Measurements from ENCODE around the gene MAGI3. TPM values are rescaled to one million over a fixed set of nuclear protein-coding genes. Genes with fewer than 3 reads are reported as not detected.

The MAGI3 gene
- total RNA-seq, 1 experiment from 2014 or later: 9.7 TPM

DNA sequence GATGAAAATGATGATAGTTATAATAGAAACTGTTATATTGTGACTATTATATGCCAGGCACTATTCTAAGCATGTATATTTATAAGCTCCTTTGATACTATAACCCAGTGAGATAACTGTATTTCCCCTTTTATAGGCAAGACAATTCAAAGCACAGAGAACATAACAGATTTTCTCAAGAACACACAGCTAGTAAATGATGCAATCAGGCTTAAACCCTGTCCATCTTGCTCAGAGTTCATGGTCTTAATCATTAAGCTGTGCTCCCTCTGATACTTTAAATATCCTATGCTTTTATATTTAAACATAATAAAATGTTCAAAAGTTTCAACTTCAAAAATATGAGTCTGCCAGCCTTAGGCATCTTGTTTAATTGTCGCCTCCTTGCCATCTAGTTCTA lies 280.3 kb downstream of the MAGI3 start:
- Histone ChIP-seq H3K4me1 (no peaks in the 10 kb centered on the region), H3K9me3 (replicated peaks) (no peaks in the 10 kb centered on the region), H3K4me3 (no peak overlapping the region), H3K27me3 (no peaks in the 10 kb centered on the region), H3K27ac (no peak overlapping the region), H3K36me3 (no peaks in the 10 kb centered on the region)
- no peak for DNase-seq

- Histone ChIP-seq H3K4me1 (peaks cover 5% of the 10 kb centered on the region), H3K27ac (no peak overlapping the region), H3K4me3 (no peak overlapping the region), H3K27me3 (no peaks in the 10 kb centered on the region), H3K36me3 (no peaks in the 10 kb centered on the region), H3K9me3 (replicated peaks) (no peaks in the 10 kb centered on the region)
- no peak for DNase-seq
These were observed 282.2 kb downstream of the MAGI3 start for GRCh38 chr1:113672491-113672890.

GRCh38 chr1:113674591-113674990 lies 284.3 kb downstream of the MAGI3 start:
- H3K4me1 ChIP-seq: peaks cover 9% of the 10 kb centered on the region
- no peaks in the 10 kb centered on the region for H3K9me3 ChIP-seq (replicated peaks)
- H3K27me3 ChIP-seq: no peaks in the 10 kb centered on the region
- no peak for DNase-seq
- H3K36me3 ChIP-seq: no peaks in the 10 kb centered on the region
- H3K27ac ChIP-seq: no peak overlapping the region
- H3K4me3 ChIP-seq: no peak overlapping the region

DNA sequence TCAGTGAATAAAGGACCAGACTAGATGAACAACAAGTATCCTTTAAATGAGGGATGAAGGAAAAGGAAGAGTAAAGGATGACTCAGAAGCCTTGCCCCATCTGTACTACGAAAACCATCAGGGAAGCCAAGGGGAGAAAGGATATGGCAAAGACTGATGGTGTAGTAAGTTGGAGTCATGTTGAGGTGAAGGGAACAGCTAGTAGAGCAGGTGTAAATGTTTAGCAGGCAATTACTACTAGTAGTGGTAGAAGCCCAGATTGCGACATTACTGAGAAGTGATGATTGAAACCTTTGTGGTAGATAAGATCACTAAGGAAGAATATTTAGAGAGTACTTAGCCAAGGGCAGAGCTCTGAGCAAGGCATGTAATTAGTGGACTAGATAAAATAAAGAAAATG lies 285.0 kb downstream of the MAGI3 start:
- no peaks in the 10 kb centered on the region for H3K9me3 ChIP-seq (replicated peaks)
- H3K4me3 ChIP-seq: no peak overlapping the region
- H3K36me3 ChIP-seq: no peaks in the 10 kb centered on the region
- no peaks in the 10 kb centered on the region for H3K27me3 ChIP-seq
- H3K27ac ChIP-seq: no peak overlapping the region
- H3K4me1 ChIP-seq: peaks cover 9% of the 10 kb centered on the region
- DNase-seq: no peak

DNA sequence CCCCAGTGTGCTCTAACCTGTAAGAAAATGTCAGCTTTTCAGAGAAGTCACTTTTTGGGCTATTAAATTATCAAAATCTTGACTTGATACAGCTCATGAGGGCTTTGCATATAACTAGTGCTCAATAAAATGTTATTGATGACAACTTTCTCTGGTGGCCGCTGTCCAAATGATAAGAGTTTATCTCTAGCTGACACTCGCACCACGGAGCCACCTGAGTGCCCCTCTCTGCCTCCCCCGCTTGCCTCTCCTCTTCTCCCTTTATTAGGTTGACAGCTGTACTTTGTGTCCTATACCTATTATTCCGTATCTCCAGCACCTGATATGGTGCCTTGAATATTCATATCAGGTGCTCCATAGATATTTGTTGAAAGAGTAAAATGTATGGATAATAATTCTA lies 286.2 kb downstream of the MAGI3 start:
- no peaks in the 10 kb centered on the region for H3K9me3 ChIP-seq (replicated peaks)
- H3K4me3 ChIP-seq: no peak overlapping the region
- no peaks in the 10 kb centered on the region for H3K27me3 ChIP-seq
- H3K27ac ChIP-seq: no peak overlapping the region
- DNase-seq: no peak
- H3K4me1 ChIP-seq: peaks cover 9% of the 10 kb centered on the region
- H3K36me3 ChIP-seq: no peaks in the 10 kb centered on the region

DNA sequence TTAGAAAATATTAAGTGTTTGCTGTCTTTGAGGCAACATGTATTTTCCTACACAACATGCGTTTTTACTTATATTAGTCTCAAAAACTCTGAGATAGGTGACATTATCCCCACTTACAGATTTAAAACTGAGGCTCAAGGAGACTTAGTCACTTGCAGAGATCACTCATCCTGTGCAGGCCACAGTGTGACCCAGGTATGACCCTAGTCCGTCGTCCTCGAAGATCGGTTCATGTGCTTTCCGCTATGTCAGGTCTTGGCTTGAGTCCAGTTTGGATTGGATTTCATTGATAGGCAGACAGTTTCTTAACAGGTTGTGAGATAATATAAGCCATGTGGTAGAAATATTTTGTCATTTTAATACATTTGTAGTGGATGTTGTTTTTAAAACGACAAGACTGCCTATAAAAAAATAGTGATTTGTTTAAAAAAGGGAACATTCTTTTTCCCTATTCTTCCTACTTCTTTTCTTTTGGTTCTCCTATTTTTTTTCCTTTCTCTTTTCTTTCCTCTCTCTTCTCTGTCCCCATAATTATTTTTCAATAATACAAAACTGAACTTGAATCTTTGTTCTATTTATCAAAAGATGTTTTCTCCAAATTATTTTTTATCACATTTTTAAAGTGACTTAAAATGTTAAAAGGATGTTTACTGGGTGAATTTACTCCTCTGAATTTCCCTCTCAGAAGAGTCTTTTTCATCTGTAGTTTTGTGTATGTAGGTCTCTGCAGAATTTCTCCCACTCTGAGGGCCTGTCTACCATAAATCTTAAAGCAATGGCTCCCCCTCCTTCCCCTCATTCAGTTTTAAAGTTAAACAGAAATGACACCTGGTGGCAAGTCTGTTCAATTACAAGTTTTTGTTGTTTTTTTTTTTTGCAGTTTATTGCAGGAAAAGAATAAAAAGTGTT lies 287.2 kb downstream of the MAGI3 start:
- Histone ChIP-seq H3K27ac (no peak overlapping the region), H3K4me3 (no peak overlapping the region), H3K36me3 (peaks cover 1% of the 10 kb centered on the region; the same call in 1 of the 2 replicates), H3K4me1 (peaks cover 9% of the 10 kb centered on the region), H3K27me3 (no peaks in the 10 kb centered on the region), H3K9me3 (replicated peaks) (no peaks in the 10 kb centered on the region)
- peak; percentile 43 to 70 for DNase-seq

GRCh38 chr1:113678159-113678469 lies 287.8 kb downstream of the MAGI3 start:
- H3K27me3 ChIP-seq: no peaks in the 10 kb centered on the region
- H3K27ac ChIP-seq: no peak overlapping the region
- H3K4me3 ChIP-seq: no peak overlapping the region
- H3K9me3 ChIP-seq (replicated peaks): no peaks in the 10 kb centered on the region
- H3K4me1 ChIP-seq: peaks cover 9% of the 10 kb centered on the region
- no peak for DNase-seq
- H3K36me3 ChIP-seq: peaks cover 3% of the 10 kb centered on the region; the same call in 1 of the 2 replicates

GRCh38 chr1:113681596-113682337 lies 291.5 kb downstream of the MAGI3 start:
- Histone ChIP-seq H3K4me1 (peaks cover 9% of the 10 kb centered on the region), H3K9me3 (replicated peaks) (no peaks in the 10 kb centered on the region), H3K36me3 (peaks cover 5% of the 10 kb centered on the region; the same call in 1 of the 2 replicates), H3K4me3 (no peak overlapping the region), H3K27me3 (no peaks in the 10 kb centered on the region), H3K27ac (no peak overlapping the region)
- DNase-seq: no peak

DNA sequence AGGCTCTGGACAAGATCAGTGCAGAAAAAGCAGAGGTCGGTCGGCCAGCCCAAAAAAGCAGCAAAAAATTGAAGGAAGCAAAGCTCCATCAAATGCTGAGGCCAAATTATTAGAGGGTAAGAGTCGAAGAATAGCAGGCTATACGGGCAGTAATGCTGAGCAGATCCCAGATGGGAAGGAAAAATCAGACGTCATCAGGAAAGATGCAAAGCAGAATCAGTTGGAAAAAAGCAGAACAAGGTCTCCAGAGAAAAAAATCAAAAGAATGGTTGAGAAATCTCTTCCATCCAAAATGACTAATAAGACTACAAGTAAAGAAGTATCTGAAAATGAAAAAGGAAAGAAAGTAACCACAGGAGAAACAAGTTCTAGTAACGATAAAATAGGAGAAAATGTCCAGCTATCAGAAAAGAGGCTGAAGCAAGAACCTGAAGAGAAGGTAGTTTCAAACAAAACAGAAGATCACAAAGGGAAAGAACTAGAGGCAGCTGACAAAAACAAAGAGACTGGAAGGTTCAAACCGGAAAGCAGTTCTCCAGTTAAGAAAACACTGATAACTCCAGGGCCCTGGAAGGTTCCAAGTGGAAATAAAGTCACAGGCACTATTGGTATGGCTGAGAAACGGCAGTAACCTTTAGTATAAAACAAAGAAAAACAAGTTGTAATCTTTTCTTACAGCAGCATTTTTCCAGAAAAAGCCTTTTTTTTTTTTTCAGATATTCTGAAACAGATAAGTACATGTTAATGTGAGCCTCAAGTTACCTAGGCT lies 293.3 kb downstream of the MAGI3 start:
- no peaks in the 10 kb centered on the region for H3K27me3 ChIP-seq
- H3K27ac ChIP-seq: no peak overlapping the region
- peaks cover 5% of the 10 kb centered on the region; the same call in 1 of the 2 replicates for H3K36me3 ChIP-seq
- no peaks in the 10 kb centered on the region for H3K9me3 ChIP-seq (replicated peaks)
- DNase-seq: no peak
- no peaks in the 10 kb centered on the region for H3K4me1 ChIP-seq
- no peak overlapping the region for H3K4me3 ChIP-seq

GRCh38 chr1:113684153-113684541 lies 293.8 kb downstream of the MAGI3 start:
- Histone ChIP-seq H3K27me3 (no peaks in the 10 kb centered on the region), H3K27ac (no peak overlapping the region), H3K36me3 (peaks cover 5% of the 10 kb centered on the region; the same call in 1 of the 2 replicates), H3K9me3 (replicated peaks) (no peaks in the 10 kb centered on the region), H3K4me3 (no peak overlapping the region), H3K4me1 (no peaks in the 10 kb centered on the region)
- DNase-seq: peak; percentile 27 to 29

DNA sequence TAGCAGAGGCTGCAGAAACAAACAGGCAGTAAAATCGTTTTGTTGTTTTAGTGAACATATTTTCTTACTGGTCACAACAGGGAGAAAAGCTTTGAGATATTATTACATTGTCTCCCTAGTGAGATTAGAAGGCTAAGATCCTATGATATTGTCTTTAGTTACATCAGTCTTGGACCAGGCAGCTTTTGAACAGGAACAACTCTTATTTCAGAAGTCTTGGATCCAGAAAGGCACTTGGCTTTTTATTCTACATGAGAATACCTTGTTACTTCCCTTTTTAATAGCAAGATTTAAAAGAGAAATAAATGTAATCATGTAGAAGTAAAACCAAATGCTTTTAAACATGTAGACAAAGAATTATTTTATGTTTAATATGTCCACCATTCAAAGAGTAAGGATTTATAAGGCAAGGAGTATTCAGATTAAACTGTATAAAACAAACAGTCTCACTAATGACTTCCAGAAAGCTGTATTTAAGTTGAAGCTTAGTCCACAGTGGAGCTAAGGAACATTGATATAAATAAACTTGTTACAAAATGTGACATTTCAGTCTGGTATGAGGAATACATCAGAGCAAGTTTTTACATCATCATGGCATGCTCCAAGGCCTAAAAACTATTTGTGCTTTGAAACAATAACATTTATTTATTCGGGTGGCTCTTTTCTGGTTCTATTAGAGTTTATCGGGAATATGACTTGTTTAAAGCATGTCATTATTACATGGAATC lies 296.7 kb downstream of the MAGI3 start:
- no peaks in the 10 kb centered on the region for H3K27me3 ChIP-seq

DNA sequence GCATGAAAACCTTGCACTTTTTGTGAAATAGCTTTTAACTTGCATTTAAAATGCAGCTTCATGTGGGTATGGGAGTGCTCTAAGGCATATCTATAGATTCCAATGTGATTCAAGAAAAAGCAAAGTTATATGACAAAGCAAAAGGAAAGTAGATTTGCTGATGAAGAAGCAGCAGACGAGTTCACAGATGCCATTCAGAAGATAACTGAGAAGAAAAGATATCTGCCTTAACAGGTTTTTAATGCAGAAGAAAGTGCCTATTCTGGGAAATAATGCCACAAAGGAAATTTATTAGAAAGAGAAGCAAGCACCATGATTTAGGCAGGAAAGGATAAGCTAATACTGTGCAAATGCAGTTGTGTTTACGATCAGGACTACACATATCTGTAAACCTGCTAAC lies 300.9 kb downstream of the MAGI3 start:
- no peak overlapping the region for H3K4me3 ChIP-seq

More for the DNA sequence above, 296.7 kb downstream of the MAGI3 start:
- Histone ChIP-seq H3K27ac (no peak overlapping the region), H3K4me3 (no peak overlapping the region), H3K4me1 (no peaks in the 10 kb centered on the region), H3K9me3 (replicated peaks) (no peaks in the 10 kb centered on the region), H3K36me3 (peaks cover 9% of the 10 kb centered on the region; the same call in 1 of the 2 replicates)
- no peak for DNase-seq

DNA sequence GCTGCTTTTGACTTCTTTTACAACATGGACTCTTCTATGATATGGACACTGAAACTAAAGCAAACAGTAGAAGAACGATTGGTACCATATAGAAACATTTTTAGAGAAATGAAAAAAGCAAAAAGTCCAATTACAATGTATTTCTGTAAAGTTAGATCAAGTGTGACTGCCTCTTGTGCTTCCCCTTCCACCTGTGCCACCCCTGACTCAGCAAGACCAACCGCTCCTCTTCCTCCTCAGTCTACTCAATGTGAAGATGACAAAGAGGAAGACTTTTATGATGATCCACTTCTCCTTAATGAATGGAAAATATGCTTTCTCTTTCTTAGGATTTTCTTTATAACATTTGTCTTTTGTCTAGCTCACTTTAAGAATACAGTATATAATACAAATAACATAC lies 302.0 kb downstream of the MAGI3 start:
- no peaks in the 10 kb centered on the region for H3K27me3 ChIP-seq
- H3K4me3 ChIP-seq: no peak overlapping the region
- no peak for DNase-seq
- peaks cover 21% of the 10 kb centered on the region for H3K36me3 ChIP-seq
- H3K27ac ChIP-seq: no peak overlapping the region
- H3K9me3 ChIP-seq (replicated peaks): peaks cover 5% of the 10 kb centered on the region
- no peaks in the 10 kb centered on the region for H3K4me1 ChIP-seq

More for the DNA sequence above, 300.9 kb downstream of the MAGI3 start:
- Histone ChIP-seq H3K27ac (no peak overlapping the region), H3K9me3 (replicated peaks) (peaks cover 5% of the 10 kb centered on the region), H3K4me1 (no peaks in the 10 kb centered on the region), H3K36me3 (peaks cover 12% of the 10 kb centered on the region; the same call in 1 of the 2 replicates), H3K27me3 (no peaks in the 10 kb centered on the region)
- no peak for DNase-seq

DNA sequence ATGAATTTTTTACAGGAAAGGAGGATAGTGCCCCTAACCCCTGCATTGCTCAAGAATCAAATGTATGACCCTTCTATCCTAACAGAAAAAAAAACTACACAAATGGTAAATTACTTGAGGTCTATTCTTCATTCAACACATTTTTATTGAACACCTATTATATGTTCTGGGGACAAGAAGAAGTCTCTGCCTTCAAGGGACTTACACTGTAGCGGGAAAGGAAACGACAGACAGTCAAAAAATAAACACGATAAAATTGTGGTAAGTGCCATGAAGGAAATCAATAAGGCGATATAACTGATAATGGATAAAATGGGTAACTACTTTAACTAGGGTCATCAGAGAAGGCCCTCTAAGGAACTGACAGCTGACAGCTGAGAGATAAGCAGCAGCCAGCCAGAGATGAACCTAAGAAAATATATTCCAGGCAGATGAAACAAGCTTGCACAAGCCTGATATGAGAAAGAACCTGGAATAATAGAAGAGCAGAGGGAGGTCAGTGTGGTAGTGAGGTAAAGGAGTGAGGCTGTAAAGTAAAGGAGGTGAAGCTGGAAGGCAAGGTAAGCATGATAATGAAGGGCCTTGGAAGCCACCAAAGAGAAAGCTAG lies 302.6 kb downstream of the MAGI3 start:
- Histone ChIP-seq H3K27ac (no peak overlapping the region), H3K4me3 (no peak overlapping the region), H3K9me3 (replicated peaks) (peaks cover 5% of the 10 kb centered on the region), H3K36me3 (peaks cover 26% of the 10 kb centered on the region), H3K27me3 (no peaks in the 10 kb centered on the region), H3K4me1 (no peaks in the 10 kb centered on the region)
- DNase-seq: no peak

Data from SJCRH30 (cell line).